Measurements from ENCODE around the gene KLHDC2.

The KLHDC2 gene

GRCh38 chr14:49820176-49820575 lies 52.2 kb downstream of the KLHDC2 start:
- Histone ChIP-seq H3K36me3 (ENCODE audit: control insufficient read depth, low read length) (peaks cover 71% of the 10 kb centered on the region), H3K4me1 (ENCODE audit: control insufficient read depth, low read length) (no peaks in the 10 kb centered on the region), H3K4me3 (ENCODE audit: low read length) (no peak overlapping the region), H3K27ac (ENCODE audit: low read depth, low read length) (no peak overlapping the region), H3K27me3 (ENCODE audit: control insufficient read depth, low read length) (no peaks in the 10 kb centered on the region), H3K9me3 (ENCODE audit: control insufficient read depth, insufficient read depth, low read length) (no peaks in the 10 kb centered on the region), H3K79me2 (ENCODE audit: control insufficient read depth, low read length) (no peaks in the 10 kb centered on the region), H3K9me2 (replicated peaks; ENCODE audit: control insufficient read depth, low read length) (no peaks in the 10 kb centered on the region), H3F3A (ENCODE audit: control insufficient read depth, insufficient read depth) (no peaks in the 10 kb centered on the region), H4K20me1 (ENCODE audit: control insufficient read depth, insufficient read depth, low read depth, low read length) (no peaks in the 10 kb centered on the region), H3K4me2 (ENCODE audit: low read length) (no peak overlapping the region)
- TF ChIP-seq, protein P1, sequence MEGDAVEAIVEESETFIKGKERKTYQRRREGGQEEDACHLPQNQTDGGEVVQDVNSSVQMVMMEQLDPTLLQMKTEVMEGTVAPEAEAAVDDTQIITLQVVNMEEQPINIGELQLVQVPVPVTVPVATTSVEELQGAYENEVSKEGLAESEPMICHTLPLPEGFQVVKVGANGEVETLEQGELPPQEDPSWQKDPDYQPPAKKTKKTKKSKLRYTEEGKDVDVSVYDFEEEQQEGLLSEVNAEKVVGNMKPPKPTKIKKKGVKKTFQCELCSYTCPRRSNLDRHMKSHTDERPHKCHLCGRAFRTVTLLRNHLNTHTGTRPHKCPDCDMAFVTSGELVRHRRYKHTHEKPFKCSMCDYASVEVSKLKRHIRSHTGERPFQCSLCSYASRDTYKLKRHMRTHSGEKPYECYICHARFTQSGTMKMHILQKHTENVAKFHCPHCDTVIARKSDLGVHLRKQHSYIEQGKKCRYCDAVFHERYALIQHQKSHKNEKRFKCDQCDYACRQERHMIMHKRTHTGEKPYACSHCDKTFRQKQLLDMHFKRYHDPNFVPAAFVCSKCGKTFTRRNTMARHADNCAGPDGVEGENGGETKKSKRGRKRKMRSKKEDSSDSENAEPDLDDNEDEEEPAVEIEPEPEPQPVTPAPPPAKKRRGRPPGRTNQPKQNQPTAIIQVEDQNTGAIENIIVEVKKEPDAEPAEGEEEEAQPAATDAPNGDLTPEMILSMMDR (IDR thresholded peaks at IDR 0.05; ENCODE audit: low read depth, low read length, poor library complexity, severe bottlenecking): no peak
- TF ChIP-seq EZH2phosphoT487 (IDR thresholded peaks at IDR 0.05; ENCODE audit: borderline replicate concordance, low read length): no peak

DNA sequence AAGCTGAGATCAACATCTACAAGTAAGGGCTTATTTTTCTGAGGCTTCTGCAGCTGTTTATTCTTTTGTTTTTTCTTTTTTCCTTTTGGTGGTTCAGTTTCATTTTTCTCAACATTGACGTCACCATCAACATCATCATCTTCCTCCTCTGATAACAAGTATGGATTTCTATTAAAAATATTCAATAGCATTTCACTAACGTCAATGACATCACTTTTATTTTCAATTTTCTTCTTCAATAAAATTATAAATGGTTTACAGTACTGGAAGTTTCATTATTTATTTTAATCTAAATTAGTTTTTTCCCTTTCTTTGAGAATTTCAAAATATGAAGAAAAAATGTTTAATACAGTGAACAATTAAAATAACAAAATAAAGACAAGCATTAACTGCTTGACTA lies 60.7 kb downstream of the KLHDC2 start:
- H3K4me3 ChIP-seq (ENCODE audit: low read length): no peak overlapping the region
- TF ChIP-seq, protein P1 (IDR thresholded peaks at IDR 0.05; ENCODE audit: low read depth, low read length, poor library complexity, severe bottlenecking): no peak
- TF ChIP-seq EZH2phosphoT487 (IDR thresholded peaks at IDR 0.05; ENCODE audit: borderline replicate concordance, low read length): no peak

More for the DNA sequence above, 60.7 kb downstream of the KLHDC2 start:
- Histone ChIP-seq H3K9me3 (ENCODE audit: control insufficient read depth, insufficient read depth, low read length) (no peaks in the 10 kb centered on the region), H3K4me2 (ENCODE audit: low read length) (no peak overlapping the region), H4K20me1 (ENCODE audit: control insufficient read depth, insufficient read depth, low read depth, low read length) (no peaks in the 10 kb centered on the region), H3K36me3 (ENCODE audit: control insufficient read depth, low read length) (peaks cover 94% of the 10 kb centered on the region), H3K27me3 (ENCODE audit: control insufficient read depth, low read length) (no peaks in the 10 kb centered on the region), H3F3A (ENCODE audit: control insufficient read depth, insufficient read depth) (peaks cover 17% of the 10 kb centered on the region), H3K4me1 (ENCODE audit: control insufficient read depth, low read length) (no peaks in the 10 kb centered on the region), H3K9me2 (replicated peaks; ENCODE audit: control insufficient read depth, low read length) (no peaks in the 10 kb centered on the region), H3K79me2 (ENCODE audit: control insufficient read depth, low read length) (no peaks in the 10 kb centered on the region), H3K27ac (ENCODE audit: low read depth, low read length) (no peak overlapping the region)

Data from DOHH2 (cell line).